Measurements from ENCODE around the gene IL26.

The IL26 gene

GRCh38 chr12:68225576-68226476, at the start of gene IL26:
Gene IL26 (minus strand): TSS chr12:68225810. CDS start chr12:68225756, 54 bp downstream.
- DNase-seq (ENCODE audit: low read depth): no peak
- TF ChIP-seq, protein P1, sequence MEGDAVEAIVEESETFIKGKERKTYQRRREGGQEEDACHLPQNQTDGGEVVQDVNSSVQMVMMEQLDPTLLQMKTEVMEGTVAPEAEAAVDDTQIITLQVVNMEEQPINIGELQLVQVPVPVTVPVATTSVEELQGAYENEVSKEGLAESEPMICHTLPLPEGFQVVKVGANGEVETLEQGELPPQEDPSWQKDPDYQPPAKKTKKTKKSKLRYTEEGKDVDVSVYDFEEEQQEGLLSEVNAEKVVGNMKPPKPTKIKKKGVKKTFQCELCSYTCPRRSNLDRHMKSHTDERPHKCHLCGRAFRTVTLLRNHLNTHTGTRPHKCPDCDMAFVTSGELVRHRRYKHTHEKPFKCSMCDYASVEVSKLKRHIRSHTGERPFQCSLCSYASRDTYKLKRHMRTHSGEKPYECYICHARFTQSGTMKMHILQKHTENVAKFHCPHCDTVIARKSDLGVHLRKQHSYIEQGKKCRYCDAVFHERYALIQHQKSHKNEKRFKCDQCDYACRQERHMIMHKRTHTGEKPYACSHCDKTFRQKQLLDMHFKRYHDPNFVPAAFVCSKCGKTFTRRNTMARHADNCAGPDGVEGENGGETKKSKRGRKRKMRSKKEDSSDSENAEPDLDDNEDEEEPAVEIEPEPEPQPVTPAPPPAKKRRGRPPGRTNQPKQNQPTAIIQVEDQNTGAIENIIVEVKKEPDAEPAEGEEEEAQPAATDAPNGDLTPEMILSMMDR (conservative IDR thresholded peaks at IDR 0.05; ENCODE audit: control insufficient read depth, insufficient read depth, low read depth, low read length): no peak
- no peak within 1 kb of the TSS for H3K4me3 ChIP-seq (ENCODE audit: control insufficient read depth, low read depth, low read length)

- DNase-seq (ENCODE audit: low read depth): no peak
- TF ChIP-seq, protein P1 (conservative IDR thresholded peaks at IDR 0.05; ENCODE audit: control insufficient read depth, insufficient read depth, low read depth, low read length): no peak
- H3K4me3 ChIP-seq (ENCODE audit: control insufficient read depth, low read depth, low read length): no peak overlapping the region
Measured at GRCh38 chr12:68272732-68273131, 47.1 kb upstream of the IL26 start.

- DNase-seq (ENCODE audit: low read depth): peak; percentile 82
- TF ChIP-seq, protein P1 (conservative IDR thresholded peaks at IDR 0.05; ENCODE audit: control insufficient read depth, insufficient read depth, low read depth, low read length): no peak
- no peak overlapping the region for H3K4me3 ChIP-seq (ENCODE audit: control insufficient read depth, low read depth, low read length)
Measured at GRCh38 chr12:68271346-68271745, 45.7 kb upstream of the IL26 start.

- TF ChIP-seq, protein P1 (conservative IDR thresholded peaks at IDR 0.05; ENCODE audit: control insufficient read depth, insufficient read depth, low read depth, low read length): no peak
- no peak overlapping the region for H3K4me3 ChIP-seq (ENCODE audit: control insufficient read depth, low read depth, low read length)
- no peak for DNase-seq (ENCODE audit: low read depth)
Measured at GRCh38 chr12:68270358-68270757, 44.7 kb upstream of the IL26 start.

- no peak for DNase-seq (ENCODE audit: low read depth)
- TF ChIP-seq, protein P1 (conservative IDR thresholded peaks at IDR 0.05; ENCODE audit: control insufficient read depth, insufficient read depth, low read depth, low read length): no peak
- no peak overlapping the region for H3K4me3 ChIP-seq (ENCODE audit: control insufficient read depth, low read depth, low read length)
Measured at GRCh38 chr12:68269779-68270178, 44.2 kb upstream of the IL26 start.

- TF ChIP-seq, protein P1 (conservative IDR thresholded peaks at IDR 0.05; ENCODE audit: control insufficient read depth, insufficient read depth, low read depth, low read length): no peak
- DNase-seq (ENCODE audit: low read depth): no peak
Measured at GRCh38 chr12:68268967-68269366, 43.4 kb upstream of the IL26 start.

More at GRCh38 chr12:68268967-68269366, 43.4 kb upstream of the IL26 start:
- H3K4me3 ChIP-seq (ENCODE audit: control insufficient read depth, low read depth, low read length): no peak overlapping the region
